ENCODE data around the gene RAPGEF6.

- TF ChIP-seq CTCF (conservative IDR thresholded peaks at IDR 0.05; ENCODE audit: low read depth, low read length) (no peak), EZH2 (IDR thresholded peaks at IDR 0.05; ENCODE audit: low read length, unreplicated experiment) (no peak), EZH2phosphoT487 (IDR thresholded peaks at IDR 0.05; ENCODE audit: borderline replicate concordance, low read length) (no peak)
These were observed 106.3 kb downstream of the RAPGEF6 start for GRCh38 chr5:131528682-131529081.
